SK-N-SH (cell line): ENCODE measurements around the gene NPFF.

ENCODE experiments used
- FOSL2 ChIP-seq: IDR thresholded peaks from 2 replicates; pipeline ENCODE4 v1.4.0; 2012; ENCODE audit warnings: low read depth, mild to moderate bottlenecking, moderate library complexity, borderline replicate concordance
- FOXJ3 ChIP-seq: sonication (generic); formaldehyde crosslinking; IDR thresholded peaks from 2 replicates; pipeline ENCODE4 v1.5.1; 2020; ENCODE audit warnings: mild to moderate bottlenecking, missing genetic modification reagents
- GATA2 ChIP-seq: sonication (generic); formaldehyde crosslinking; IDR thresholded peaks from 2 replicates; pipeline ENCODE4 v1.5.0; 2020; ENCODE audit warnings: mild to moderate bottlenecking, missing genetic modification reagents
- MXI1 ChIP-seq: IDR thresholded peaks from 2 replicates; pipeline ENCODE4 v1.6.1; 2012; ENCODE audit warnings: mild to moderate bottlenecking, low read depth, low read length, improper control_type of control experiment
- POLR2AphosphoS5 ChIP-seq: IDR thresholded peaks from 2 replicates; pipeline ENCODE4 v1.6.1; 2012; ENCODE audit warnings: low read depth, low read length
- RXRA ChIP-seq: IDR thresholded peaks from 2 replicates; pipeline ENCODE4 v1.4.0; 2012; ENCODE audit warnings: low read depth, mild to moderate bottlenecking, borderline replicate concordance
- SIN3A ChIP-seq: IDR thresholded peaks from 2 replicates; pipeline ENCODE4 v1.6.1; 2012; ENCODE audit warnings: low read depth, mild to moderate bottlenecking, low read length, moderate library complexity, borderline replicate concordance
- TAF1 ChIP-seq: IDR thresholded peaks from 2 replicates; pipeline ENCODE4 v1.6.1; 2012; ENCODE audit warnings: low read depth, mild to moderate bottlenecking, low read length, moderate library complexity, borderline replicate concordance
- TCF12 ChIP-seq: IDR thresholded peaks from 2 replicates; pipeline ENCODE4 v1.4.0; 2012
- TF ChIP-seq, protein P1 (sequence below): fragments of 200-600 bp; sonication (generic); IDR thresholded peaks from 2 replicates; pipeline ENCODE4 v1.6.1; 2017; ENCODE audit warnings: antibody characterized with exemption, mild to moderate bottlenecking, moderate library complexity
- TF ChIP-seq, protein P2 (sequence below): IDR thresholded peaks from 2 replicates; pipeline ENCODE4 v1.4.0; 2012; ENCODE audit warnings: low read depth
- TF ChIP-seq, protein P3 (sequence below): fragments of 150-350 bp; IDR thresholded peaks from 2 replicates; pipeline ENCODE4 v1.6.1; 2017; ENCODE audit warnings: antibody characterized with exemption, low read length, low read depth, borderline replicate concordance
- TF ChIP-seq, protein P4 (sequence below): IDR thresholded peaks from 2 replicates; pipeline ENCODE4 v1.4.0; 2012; ENCODE audit warnings: low read depth, borderline replicate concordance

DNA sequence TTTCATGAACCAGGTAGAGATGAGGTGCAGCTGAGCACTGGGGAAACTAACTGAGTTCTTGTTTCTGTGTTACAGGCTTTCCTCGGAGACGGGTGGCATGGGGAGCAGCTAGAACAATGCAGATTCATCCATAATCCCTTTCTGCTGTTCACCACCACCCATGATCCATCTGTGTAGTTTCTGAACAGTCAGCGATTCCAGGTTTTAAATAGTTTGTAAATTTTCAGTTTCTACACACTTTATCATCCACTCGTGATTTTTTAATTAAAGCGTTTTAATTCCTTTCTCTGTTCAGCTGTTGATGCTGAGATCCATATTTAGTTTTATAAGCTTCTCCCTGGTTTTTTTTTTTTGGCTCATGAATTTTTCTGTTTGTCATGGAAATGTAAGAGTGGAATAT, 28.0 kb downstream of the NPFF start:
- TF ChIP-seq MXI1 (no peak), TCF12 (no peak), TAF1 (no peak), POLR2AphosphoS5 (no peak), FOSL2 (no peak), SIN3A (no peak), FOXJ3 (CRISPR knock-in tag) (no peak), RXRA (no peak), GATA2 (CRISPR knock-in tag) (no peak)
- TF ChIP-seq, protein P1, sequence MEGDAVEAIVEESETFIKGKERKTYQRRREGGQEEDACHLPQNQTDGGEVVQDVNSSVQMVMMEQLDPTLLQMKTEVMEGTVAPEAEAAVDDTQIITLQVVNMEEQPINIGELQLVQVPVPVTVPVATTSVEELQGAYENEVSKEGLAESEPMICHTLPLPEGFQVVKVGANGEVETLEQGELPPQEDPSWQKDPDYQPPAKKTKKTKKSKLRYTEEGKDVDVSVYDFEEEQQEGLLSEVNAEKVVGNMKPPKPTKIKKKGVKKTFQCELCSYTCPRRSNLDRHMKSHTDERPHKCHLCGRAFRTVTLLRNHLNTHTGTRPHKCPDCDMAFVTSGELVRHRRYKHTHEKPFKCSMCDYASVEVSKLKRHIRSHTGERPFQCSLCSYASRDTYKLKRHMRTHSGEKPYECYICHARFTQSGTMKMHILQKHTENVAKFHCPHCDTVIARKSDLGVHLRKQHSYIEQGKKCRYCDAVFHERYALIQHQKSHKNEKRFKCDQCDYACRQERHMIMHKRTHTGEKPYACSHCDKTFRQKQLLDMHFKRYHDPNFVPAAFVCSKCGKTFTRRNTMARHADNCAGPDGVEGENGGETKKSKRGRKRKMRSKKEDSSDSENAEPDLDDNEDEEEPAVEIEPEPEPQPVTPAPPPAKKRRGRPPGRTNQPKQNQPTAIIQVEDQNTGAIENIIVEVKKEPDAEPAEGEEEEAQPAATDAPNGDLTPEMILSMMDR = no peak
- TF ChIP-seq, protein P2, sequence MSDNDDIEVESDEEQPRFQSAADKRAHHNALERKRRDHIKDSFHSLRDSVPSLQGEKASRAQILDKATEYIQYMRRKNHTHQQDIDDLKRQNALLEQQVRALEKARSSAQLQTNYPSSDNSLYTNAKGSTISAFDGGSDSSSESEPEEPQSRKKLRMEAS = no peak
- TF ChIP-seq, protein P3, sequence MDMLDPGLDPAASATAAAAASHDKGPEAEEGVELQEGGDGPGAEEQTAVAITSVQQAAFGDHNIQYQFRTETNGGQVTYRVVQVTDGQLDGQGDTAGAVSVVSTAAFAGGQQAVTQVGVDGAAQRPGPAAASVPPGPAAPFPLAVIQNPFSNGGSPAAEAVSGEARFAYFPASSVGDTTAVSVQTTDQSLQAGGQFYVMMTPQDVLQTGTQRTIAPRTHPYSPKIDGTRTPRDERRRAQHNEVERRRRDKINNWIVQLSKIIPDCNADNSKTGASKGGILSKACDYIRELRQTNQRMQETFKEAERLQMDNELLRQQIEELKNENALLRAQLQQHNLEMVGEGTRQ = no peak
- TF ChIP-seq, protein P4, sequence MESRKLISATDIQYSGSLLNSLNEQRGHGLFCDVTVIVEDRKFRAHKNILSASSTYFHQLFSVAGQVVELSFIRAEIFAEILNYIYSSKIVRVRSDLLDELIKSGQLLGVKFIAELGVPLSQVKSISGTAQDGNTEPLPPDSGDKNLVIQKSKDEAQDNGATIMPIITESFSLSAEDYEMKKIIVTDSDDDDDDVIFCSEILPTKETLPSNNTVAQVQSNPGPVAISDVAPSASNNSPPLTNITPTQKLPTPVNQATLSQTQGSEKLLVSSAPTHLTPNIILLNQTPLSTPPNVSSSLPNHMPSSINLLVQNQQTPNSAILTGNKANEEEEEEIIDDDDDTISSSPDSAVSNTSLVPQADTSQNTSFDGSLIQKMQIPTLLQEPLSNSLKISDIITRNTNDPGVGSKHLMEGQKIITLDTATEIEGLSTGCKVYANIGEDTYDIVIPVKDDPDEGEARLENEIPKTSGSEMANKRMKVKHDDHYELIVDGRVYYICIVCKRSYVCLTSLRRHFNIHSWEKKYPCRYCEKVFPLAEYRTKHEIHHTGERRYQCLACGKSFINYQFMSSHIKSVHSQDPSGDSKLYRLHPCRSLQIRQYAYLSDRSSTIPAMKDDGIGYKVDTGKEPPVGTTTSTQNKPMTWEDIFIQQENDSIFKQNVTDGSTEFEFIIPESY = no peak
